Fibroblast of lung (primary cell): Measurements from ENCODE around the gene SFT2D1. TPM values are rescaled to one million over a fixed set of nuclear protein-coding genes. Genes with fewer than 3 reads are reported as not detected.

Experiments used
- DNase-seq, 2 donors: peaks; one replicate each; pipeline versions ENCODE4 v3.0.0 to v3.0.0-alpha.2; 2010; ENCODE audit warnings: low read depth in 2 of 2
- H2AFZ ChIP-seq: 2 replicates; pipeline ENCODE4 v1.5.1; 2012; ENCODE audit warnings: low read length, control low read depth, inconsistent platforms
- H3K27ac ChIP-seq: 2 replicates; pipeline ENCODE4 v1.5.1; 2011; ENCODE audit warnings: low read length, control low read depth; ENCODE audit not compliant: insufficient read depth
- H3K27me3 ChIP-seq: 2 replicates; pipeline ENCODE4 v1.5.1; 2011; ENCODE audit warnings: mild to moderate bottlenecking, low read length; ENCODE audit not compliant: control insufficient read depth, insufficient read depth
- H3K36me3 ChIP-seq: 2 replicates; pipeline ENCODE4 v1.5.1; 2011; ENCODE audit warnings: low read length; ENCODE audit not compliant: control insufficient read depth, insufficient read depth
- H3K4me1 ChIP-seq: 2 replicates; pipeline ENCODE4 v1.5.1; 2011; ENCODE audit warnings: low read length; ENCODE audit not compliant: control insufficient read depth, insufficient read depth; ENCODE audit errors: extremely low read depth
- H3K4me2 ChIP-seq: 2 replicates; pipeline ENCODE4 v1.5.1; 2011; ENCODE audit warnings: low read length, control low read depth; ENCODE audit not compliant: insufficient read depth; ENCODE audit errors: extremely low read depth
- H3K4me3 ChIP-seq, 4 experiments: fragments of 200-600 bp in 1 of 4; sonication (generic) in 1 of 4; replicated peaks in 1 of 4; 2 replicates each; pipeline ENCODE4 v1.5.1; 2011 to 2016; ENCODE audit warnings: low read length in 4 of 4, low read depth in 3 of 4, mild to moderate bottlenecking in 3 of 4, control low read depth in 2 of 4, inconsistent platforms in 1 of 4, mixed read lengths in 1 of 4; ENCODE audit not compliant: insufficient read depth in 1 of 4; ENCODE audit errors: control extremely low read depth in 1 of 4
- H3K79me2 ChIP-seq: 2 replicates; pipeline ENCODE4 v1.5.1; 2012; ENCODE audit warnings: mild to moderate bottlenecking, low read length, inconsistent platforms; ENCODE audit not compliant: control insufficient read depth, insufficient read depth
- H3K9ac ChIP-seq: 2 replicates; pipeline ENCODE4 v1.5.1; 2011; ENCODE audit warnings: mild to moderate bottlenecking, low read length, control low read depth; ENCODE audit not compliant: insufficient read depth
- H3K9me3 ChIP-seq: 2 replicates; pipeline ENCODE4 v1.5.1; 2012; ENCODE audit warnings: low read depth, low read length; ENCODE audit not compliant: control insufficient read depth, insufficient read depth
- H4K20me1 ChIP-seq: 2 replicates; pipeline ENCODE4 v1.5.1; 2011; ENCODE audit warnings: low read length; ENCODE audit not compliant: control insufficient read depth, insufficient read depth; ENCODE audit errors: extremely low read depth
- EZH2 ChIP-seq: IDR thresholded peaks from 2 replicates; pipeline ENCODE4 v1.5.1; 2012; ENCODE audit warnings: low read length, control low read depth, mild to moderate bottlenecking; ENCODE audit errors: missing control alignments
- polyA plus RNA-seq, 2 donors: library from polyadenylated mRNA; depleted of rRNA in 1 of 2; stranded (reverse) in 1 of 2; unstranded in 1 of 2; fragments of >200 nt; gene quantifications; 2 replicates each; pipeline ENCODE4 v1.2.1, GENCODE V29; 2011 to 2012; ENCODE audit warnings: missing spikeins in 1 of 2
- total RNA-seq: library from RNA; depleted of rRNA; stranded (reverse); fragments of >200 nt; gene quantifications from 2 replicates; pipeline ENCODE4 v1.2.1, GENCODE V29; 2014
- TF ChIP-seq, protein P1 (sequence below), 2 donors: IDR thresholded peaks in 1 of 2; conservative IDR thresholded peaks in 1 of 2; 1 replicate in 1 of 2; 2 replicates in 1 of 2; pipeline ENCODE4 v1.5.1; 2011 to 2012; ENCODE audit warnings: low read length in 2 of 2, control low read depth in 1 of 2, inconsistent platforms in 1 of 2, low read depth in 1 of 2, mild to moderate bottlenecking in 1 of 2

Gene SFT2D1
- total and polyA plus RNA-seq, 2 donors (not counting 1 experiment from before 2014, with no cell fraction given), result 34.8 to 86.0 TPM

GRCh38 chr6:166309977-166310376, 32.4 kb downstream of the SFT2D1 start:
- TF ChIP-seq, protein P1, sequence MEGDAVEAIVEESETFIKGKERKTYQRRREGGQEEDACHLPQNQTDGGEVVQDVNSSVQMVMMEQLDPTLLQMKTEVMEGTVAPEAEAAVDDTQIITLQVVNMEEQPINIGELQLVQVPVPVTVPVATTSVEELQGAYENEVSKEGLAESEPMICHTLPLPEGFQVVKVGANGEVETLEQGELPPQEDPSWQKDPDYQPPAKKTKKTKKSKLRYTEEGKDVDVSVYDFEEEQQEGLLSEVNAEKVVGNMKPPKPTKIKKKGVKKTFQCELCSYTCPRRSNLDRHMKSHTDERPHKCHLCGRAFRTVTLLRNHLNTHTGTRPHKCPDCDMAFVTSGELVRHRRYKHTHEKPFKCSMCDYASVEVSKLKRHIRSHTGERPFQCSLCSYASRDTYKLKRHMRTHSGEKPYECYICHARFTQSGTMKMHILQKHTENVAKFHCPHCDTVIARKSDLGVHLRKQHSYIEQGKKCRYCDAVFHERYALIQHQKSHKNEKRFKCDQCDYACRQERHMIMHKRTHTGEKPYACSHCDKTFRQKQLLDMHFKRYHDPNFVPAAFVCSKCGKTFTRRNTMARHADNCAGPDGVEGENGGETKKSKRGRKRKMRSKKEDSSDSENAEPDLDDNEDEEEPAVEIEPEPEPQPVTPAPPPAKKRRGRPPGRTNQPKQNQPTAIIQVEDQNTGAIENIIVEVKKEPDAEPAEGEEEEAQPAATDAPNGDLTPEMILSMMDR (conservative IDR thresholded peaks at IDR 0.05 in 1 of 2, IDR thresholded peaks at IDR 0.05 in 1 of 2; ENCODE audit: low read depth in 1 of 2, low read length in 2 of 2), result no peak
- TF ChIP-seq EZH2, result no peak
- H3K4me3 ChIP-seq, result no peak overlapping the region
- no peaks in the 10 kb centered on the region for H3K4me1 ChIP-seq
- DNase-seq, result no peak
- no peak overlapping the region for H3K9ac ChIP-seq
- no peaks in the 10 kb centered on the region for H3K9me3 ChIP-seq
- no peaks in the 10 kb centered on the region for H3K79me2 ChIP-seq
- H4K20me1 ChIP-seq, result no peaks in the 10 kb centered on the region
- no peaks in the 10 kb centered on the region for H3K36me3 ChIP-seq
- no peak overlapping the region for H3K27ac ChIP-seq
- H3K4me2 ChIP-seq, result no peak overlapping the region
- no peak overlapping the region for H2AFZ ChIP-seq
- peaks cover 34% of the 10 kb centered on the region for H3K27me3 ChIP-seq

DNA sequence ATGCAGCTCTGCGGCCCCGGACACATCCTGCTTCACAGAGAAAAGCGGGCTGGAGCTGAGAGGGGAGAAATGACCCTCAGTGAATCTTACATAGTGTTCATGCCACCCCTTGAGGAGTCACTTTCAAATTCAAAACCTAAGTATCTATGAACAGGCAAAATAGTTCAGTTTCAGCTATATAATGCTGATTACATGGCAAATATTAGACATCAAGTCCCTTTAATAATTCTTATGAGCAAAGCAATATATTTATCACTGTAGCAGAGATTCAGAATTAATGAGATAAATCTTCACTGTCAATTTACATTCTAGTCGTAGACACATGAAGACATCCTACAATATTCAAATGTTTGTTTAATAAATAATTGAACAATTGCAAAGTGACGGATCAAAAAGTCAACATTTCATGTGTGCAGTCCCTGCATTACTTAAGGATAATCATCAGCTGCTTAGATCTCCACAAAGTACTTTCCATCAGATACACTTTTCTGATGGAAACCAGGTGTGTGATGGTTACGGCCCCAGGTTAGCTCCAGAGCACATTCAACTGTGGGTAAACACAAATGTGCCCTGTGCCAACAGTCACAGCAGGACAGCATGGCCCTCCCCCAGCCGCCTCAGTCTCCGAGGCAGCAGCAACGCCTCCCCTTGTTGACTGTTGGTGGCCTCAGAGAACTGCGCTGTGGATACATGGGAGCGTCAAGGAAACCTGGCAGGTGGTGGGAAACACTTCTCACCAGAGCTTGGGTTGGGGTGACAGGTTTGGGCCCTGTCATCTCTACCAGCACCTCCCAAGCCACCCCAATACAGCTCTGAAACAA, 33.4 kb downstream of the SFT2D1 start:
- H2AFZ ChIP-seq, result no peak overlapping the region
- peaks cover 34% of the 10 kb centered on the region for H3K27me3 ChIP-seq
- H3K9me3 ChIP-seq, result no peaks in the 10 kb centered on the region
- H3K9ac ChIP-seq, result no peak overlapping the region
- TF ChIP-seq EZH2, result peak; percentile 40
- TF ChIP-seq, protein P1 (conservative IDR thresholded peaks at IDR 0.05 in 1 of 2, IDR thresholded peaks at IDR 0.05 in 1 of 2; ENCODE audit: low read depth in 1 of 2, low read length in 2 of 2), result no peak
- no peak for DNase-seq
- no peaks in the 10 kb centered on the region for H3K4me1 ChIP-seq
- H3K4me3 ChIP-seq, result no peak overlapping the region
- no peak overlapping the region for H3K4me2 ChIP-seq
- no peaks in the 10 kb centered on the region for H3K36me3 ChIP-seq
- no peak overlapping the region for H3K27ac ChIP-seq
- no peaks in the 10 kb centered on the region for H4K20me1 ChIP-seq
- H3K79me2 ChIP-seq, result no peaks in the 10 kb centered on the region

DNA sequence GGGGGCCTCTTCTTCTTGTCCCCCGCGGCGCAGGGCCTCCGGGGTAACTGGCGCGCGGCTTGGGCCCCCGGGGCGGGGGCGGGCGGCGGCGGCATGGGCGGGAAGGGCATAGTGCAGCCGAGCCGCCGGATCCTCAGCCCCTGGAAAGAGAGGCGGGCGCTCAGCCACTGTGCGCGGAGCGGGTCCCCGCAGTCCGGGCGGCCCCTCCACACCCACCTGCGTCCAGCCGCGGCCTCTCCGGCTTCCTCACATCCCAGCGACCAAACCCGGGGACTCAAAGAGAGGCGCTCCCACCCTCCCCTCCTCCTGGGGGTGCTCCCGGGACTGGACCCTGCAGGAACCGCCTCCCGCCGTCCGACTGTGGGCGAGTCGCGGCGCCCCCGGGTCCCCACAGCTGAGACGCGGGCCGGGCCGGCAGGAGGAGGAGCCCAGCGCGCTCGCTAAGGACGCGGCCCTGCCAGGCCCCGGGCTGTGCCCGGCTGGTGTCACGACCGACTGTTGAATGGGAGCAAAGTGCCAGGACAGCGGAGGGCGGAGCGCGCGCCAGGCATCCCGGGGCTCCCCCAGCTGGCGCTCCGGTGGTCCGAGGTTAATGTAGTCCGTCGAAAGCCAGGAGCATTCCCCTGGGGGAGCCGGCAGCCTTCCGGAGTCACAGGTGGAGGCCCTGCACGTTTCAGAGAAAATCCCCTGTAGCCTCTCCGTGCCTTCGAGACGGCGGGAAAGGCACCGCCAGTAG, 34.1 kb downstream of the SFT2D1 start, which contains the start of gene PRR18:
Gene PRR18, minus strand, starts transcription at position 360 of the 736 bp plus-strand sequence. Its CDS starts 250 bp downstream, at position 110.
- no peak within 1 kb of the TSS for H3K9ac ChIP-seq
- H3K9me3 ChIP-seq, result no peaks in the 10 kb centered on the region
- peaks cover 34% of the 10 kb centered on the region for H3K27me3 ChIP-seq
- H3K27ac ChIP-seq, result no peak within 1 kb of the TSS
- H2AFZ ChIP-seq, result no peak within 1 kb of the TSS
- TF ChIP-seq, protein P1 (conservative IDR thresholded peaks at IDR 0.05 in 1 of 2, IDR thresholded peaks at IDR 0.05 in 1 of 2; ENCODE audit: low read depth in 1 of 2, low read length in 2 of 2), result no peak
- peak; percentile 91 for TF ChIP-seq EZH2
- DNase-seq, result no peak
- H3K4me1 ChIP-seq, result no peaks in the 10 kb centered on the region
- H3K4me3 ChIP-seq, result peak within 1 kb of the TSS in 1 of 4 experiments; percentile 33
- no peaks in the 10 kb centered on the region for H4K20me1 ChIP-seq
- no peaks in the 10 kb centered on the region for H3K36me3 ChIP-seq
- H3K79me2 ChIP-seq, result no peaks in the 10 kb centered on the region
- peak within 1 kb of the TSS; percentile 25 for H3K4me2 ChIP-seq
